TTC549 (cell line): Measurements from ENCODE around the gene AKAP13.

ENCODE experiments used
- FAIRE-seq: peaks from 2 replicates; lab custom pipeline; 2012; peaks lifted over from hg19 to GRCh38; lab: Jason Lieb, UNC

AKAP13 gene

GRCh38 chr15:85539491-85539890, 159.1 kb downstream of the AKAP13 start:
- no peak for FAIRE-seq

GRCh38 chr15:85540085-85540797, 159.8 kb downstream of the AKAP13 start:
- no peak for FAIRE-seq

DNA sequence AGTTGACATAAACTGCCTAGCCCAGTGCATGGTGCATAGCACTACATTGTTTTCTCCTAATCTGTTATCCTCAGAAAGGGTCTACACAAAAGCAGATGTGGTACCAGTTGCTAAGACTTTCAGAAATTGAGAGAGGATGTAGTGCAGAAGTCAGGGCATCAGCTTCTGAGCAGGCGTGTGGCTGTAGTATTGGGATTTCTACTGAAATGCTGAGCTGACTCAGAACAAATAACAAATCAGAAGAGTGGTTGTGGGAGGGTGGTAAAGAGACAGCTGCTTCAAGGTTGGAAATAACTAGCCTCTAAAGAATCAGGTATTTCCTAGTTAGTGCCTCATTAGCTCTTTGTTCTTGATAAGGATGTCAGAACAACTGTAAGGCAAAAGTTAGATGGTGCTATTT, 161.3 kb downstream of the AKAP13 start:
- FAIRE-seq: no peak

DNA sequence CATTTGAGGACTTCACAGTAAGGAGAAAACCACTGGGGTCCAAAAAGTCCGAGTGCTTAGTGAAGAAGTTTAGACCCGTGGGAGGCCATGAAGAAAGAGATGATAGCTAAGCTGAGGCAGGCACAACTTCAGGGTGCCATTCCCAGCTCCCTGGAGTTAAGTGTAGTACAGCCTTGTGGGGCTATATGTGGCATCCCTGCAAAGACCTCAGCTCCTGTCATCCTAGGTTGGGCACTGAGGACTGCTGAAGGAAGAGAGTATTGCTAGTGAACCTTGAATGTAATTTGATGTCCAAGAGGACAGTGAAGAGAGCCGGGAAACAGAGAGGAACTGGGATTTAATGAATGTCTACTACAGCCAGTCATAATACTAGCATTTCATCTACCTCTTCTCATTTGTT, 162.1 kb downstream of the AKAP13 start:
- no peak for FAIRE-seq

GRCh38 chr15:85542895-85543331, 162.5 kb downstream of the AKAP13 start:
- FAIRE-seq: no peak

- FAIRE-seq: no peak
Observed at GRCh38 chr15:85543741-85544155, 163.3 kb downstream of the AKAP13 start.

- FAIRE-seq: no peak
Observed at GRCh38 chr15:85545185-85545584, 164.8 kb downstream of the AKAP13 start.

GRCh38 chr15:85545752-85546151, 165.3 kb downstream of the AKAP13 start:
- FAIRE-seq: no peak

- no peak for FAIRE-seq
Observed at GRCh38 chr15:85547386-85547785, 167.0 kb downstream of the AKAP13 start.

- FAIRE-seq: no peak
Observed at GRCh38 chr15:85550283-85550682, 169.9 kb downstream of the AKAP13 start.

DNA sequence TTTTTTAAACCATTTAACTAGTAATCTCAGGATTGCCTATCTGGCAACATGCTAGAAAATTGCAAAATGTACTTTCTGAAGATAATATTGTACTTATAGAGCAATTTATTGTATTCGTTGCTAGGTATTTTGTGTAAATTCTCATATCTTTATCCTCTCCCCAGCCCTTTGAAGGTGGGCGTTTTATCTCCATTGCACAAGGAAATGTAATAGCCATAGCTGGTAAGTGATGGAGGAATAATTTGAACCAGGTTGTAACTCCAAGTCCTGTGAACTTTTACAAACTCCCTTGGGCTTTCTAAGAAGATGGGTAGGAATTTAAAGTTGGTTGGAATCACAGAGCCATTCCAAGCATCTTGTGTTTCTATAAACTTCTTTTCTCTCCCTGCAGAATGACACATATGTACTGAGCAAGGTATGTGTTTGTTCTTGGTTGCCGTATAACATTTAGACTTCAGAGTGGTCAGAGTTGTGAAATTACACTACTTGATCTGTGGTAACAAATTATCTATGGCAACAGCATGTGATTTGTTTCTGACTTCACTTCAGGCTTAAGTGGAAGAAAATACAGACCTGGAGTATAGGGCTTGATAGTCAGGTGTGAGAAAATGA, 170.9 kb downstream of the AKAP13 start:
- no peak for FAIRE-seq

DNA sequence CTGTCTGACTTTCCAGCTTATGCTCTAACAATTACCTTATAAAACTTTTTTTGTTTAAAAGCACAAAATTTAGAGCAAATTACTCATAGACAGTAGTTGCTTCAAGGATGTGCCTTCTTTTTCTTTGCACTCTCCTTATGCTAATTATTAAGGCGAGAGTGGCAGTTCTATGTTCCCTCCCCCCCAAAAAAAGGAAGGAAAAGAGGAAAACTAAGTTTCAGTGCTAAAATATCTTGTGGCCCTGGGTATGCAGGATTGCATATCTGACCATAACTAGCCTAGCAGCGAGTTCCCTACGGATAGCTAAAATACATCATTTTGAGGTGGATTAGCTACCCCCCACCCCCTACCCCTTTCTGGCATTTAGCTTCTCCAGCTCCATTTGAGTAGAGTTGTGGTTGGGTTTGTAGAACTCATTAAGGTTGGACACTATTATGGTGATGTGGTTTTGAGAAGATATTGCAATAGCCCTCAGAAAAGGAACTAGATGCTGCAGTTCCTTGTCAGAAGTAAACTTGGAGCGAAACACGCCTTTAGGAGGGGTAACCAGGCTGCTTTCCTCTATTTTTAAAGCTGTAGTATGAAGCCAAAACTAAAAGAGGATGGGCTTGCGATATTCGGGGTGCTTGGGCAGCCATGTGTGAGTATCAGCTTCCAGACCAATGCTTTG, 174.6 kb downstream of the AKAP13 start:
- no peak for FAIRE-seq

DNA sequence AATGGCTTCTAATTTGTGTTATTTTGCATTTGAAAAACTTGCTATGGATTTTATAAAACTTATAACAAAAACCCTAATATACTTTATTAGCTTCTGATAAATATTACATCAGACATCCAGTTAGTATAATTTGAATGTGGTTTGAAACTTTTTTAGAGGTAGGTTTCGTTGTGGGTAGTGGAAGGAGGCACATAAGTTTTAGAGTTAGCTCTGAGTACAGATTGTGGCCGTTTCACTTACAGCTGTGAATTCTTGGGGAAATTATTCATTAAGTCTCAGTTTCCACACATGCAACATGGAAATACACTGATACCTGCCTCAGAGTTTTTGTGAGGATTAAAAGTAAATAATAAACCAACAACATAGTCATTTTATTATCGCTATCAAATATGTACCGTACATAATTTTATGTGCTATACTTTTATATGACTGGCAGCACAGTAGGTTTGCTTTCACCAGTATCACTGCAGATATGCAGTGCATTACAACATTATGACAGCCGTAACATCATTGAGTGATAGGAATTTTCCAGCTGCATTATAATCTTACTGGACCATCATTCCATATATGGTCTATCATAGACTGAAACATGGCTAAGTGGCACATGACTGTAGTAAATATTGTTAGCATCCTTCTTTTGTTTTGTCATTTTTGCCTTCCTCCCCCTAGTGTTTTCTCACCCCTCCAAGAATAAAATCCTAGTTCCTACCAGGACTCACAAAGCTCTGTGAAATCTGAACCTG, 175.6 kb downstream of the AKAP13 start:
- FAIRE-seq: no peak

DNA sequence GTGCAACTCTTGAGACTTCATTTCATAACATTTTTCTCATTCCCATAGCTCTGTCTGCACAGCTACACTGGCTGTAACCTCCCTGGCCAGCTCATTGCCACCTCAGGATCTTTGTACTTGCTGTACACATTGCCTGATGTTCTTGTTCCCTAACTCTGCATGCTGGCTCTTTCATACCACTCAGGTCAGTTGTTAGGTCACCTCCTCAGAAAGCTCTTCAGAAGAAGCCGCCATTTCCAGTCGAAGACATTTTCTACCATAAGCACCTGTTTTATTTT, 176.2 kb downstream of the AKAP13 start:
- no peak for FAIRE-seq

- no peak for FAIRE-seq
Observed at GRCh38 chr15:85557385-85557784, 177.0 kb downstream of the AKAP13 start.

GRCh38 chr15:85558848-85559247, 178.4 kb downstream of the AKAP13 start:
- FAIRE-seq: no peak

DNA sequence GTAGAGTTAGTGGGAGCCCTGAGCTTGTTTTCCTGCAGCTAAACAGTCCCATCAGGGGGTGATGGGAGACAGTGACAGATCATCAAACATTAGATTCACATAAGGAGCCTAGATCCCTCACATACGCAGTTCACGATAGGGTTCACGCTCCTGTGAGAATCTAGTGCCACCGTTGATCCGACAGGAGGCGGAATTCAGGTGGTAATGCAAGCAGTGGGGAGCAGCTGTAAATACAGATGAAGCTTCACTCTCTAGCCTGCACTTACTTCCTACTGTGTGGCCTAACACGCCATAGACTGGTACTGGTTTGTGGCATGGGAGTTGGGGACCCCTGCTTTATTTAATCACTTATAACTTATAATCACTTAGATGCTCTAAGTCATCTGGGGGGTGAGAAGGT, 179.1 kb downstream of the AKAP13 start:
- no peak for FAIRE-seq

DNA sequence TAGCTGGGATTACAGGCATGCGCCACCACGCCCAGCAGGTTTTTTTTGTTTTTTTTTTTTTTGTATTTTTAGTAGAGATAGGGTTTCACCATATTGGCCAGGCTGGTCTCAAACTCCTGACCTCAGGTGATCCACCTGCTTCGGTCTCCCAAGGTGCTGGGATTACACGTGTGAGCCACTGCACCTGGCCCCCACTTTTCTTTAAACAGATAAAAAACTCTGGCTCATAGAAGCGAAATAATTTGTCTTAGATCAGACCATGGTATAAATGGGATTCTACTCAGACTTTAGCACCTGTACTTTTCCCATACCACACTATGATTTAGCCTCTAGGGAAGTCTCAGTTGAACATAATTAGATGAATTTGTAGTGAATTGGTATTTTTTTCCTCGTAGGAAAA, 182.4 kb downstream of the AKAP13 start:
- FAIRE-seq: no peak

DNA sequence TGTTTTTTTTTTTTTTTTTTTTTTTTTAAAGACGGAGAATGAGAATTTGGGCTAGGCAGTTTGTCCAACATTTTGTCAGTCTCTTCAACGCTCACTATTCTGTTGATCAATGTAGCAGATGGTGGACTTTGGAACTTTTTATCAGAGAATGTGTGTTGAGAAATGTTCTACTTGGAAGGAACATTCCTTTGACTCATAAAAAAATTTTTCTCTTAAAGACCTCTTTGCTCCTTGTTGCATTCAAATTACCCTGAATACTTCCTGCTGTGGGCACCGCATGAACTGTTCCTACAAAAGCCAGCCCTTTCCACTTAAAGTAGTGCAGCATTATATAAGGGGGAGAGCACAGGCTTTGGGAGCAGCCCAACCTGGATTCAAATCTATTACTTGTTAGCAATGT, 182.9 kb downstream of the AKAP13 start:
- FAIRE-seq: no peak

GRCh38 chr15:85563731-85564130, 183.3 kb downstream of the AKAP13 start:
- FAIRE-seq: no peak

GRCh38 chr15:85564686-85565085, 184.3 kb downstream of the AKAP13 start:
- no peak for FAIRE-seq

DNA sequence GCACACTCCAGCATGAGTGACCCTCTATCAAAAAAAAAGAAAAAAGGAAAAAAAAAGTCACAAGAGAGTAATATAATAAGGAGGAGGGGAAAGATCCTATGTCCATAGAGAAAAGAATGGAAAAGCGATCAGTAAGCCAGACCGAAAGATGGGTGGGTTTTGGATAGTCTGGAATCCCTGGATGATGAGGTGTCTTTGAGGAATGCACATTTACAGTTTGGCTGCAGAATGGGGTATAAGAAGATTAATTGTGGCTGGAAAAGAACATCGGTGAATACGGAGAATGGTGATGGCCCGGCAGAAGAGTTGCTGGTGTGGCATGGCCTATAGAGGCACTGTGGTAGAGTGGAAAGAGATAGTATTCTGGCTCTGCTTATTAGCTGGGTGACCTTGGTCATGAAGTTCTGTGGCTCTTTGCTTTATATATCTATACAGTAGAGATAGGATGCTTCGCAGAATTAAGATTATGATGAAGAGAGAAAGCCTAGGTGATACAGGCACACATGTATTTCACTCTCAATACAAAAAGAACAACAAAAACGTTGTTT, 187.9 kb downstream of the AKAP13 start:
- no peak for FAIRE-seq

GRCh38 chr15:85570336-85570735, 189.9 kb downstream of the AKAP13 start:
- no peak for FAIRE-seq
